IPS DF 4.7 (cell line): ENCODE data around the gene TAL2.

Experiments
- DNase-seq: peaks from one replicate; pipeline ENCODE4 v3.0.0-alpha.2; 2013; ENCODE audit warnings: low spot score; ENCODE audit errors: extremely low read depth

The TAL2 gene

GRCh38 chr9:105662184-105663104 lies at the start of gene TAL2:
TAL2 (plus strand) TSS chr9:105662457; CDS start chr9:105662497, 40 bp downstream.
- DNase-seq = no peak

GRCh38 chr9:105621001-105621400 lies 41.3 kb upstream of the TAL2 start:
- no peak for DNase-seq

GRCh38 chr9:105625088-105625487 lies 37.2 kb upstream of the TAL2 start:
- DNase-seq = no peak

- no peak for DNase-seq
These were observed 29.4 kb upstream of the TAL2 start for GRCh38 chr9:105632807-105633206.

GRCh38 chr9:105633411-105633810 lies 28.8 kb upstream of the TAL2 start:
- DNase-seq = no peak

GRCh38 chr9:105636331-105636730 lies 25.9 kb upstream of the TAL2 start:
- DNase-seq = no peak

GRCh38 chr9:105637787-105638395 lies 24.4 kb upstream of the TAL2 start:
- no peak for DNase-seq

- no peak for DNase-seq
These were observed 22.3 kb upstream of the TAL2 start for GRCh38 chr9:105639936-105640335.

GRCh38 chr9:105643795-105644194 lies 18.5 kb upstream of the TAL2 start:
- no peak for DNase-seq

- DNase-seq = no peak
These were observed 15.2 kb upstream of the TAL2 start for GRCh38 chr9:105646879-105647594.

- no peak for DNase-seq
These were observed 14.5 kb upstream of the TAL2 start for GRCh38 chr9:105647595-105648349.

- DNase-seq = no peak
These were observed 10.5 kb upstream of the TAL2 start for GRCh38 chr9:105651806-105652205.

GRCh38 chr9:105656131-105656921 lies 5.9 kb upstream of the TAL2 start:
- DNase-seq = no peak

GRCh38 chr9:105658351-105658750 lies 3.9 kb upstream of the TAL2 start:
- no peak for DNase-seq

- DNase-seq = no peak
These were observed 1.2 kb upstream of the TAL2 start for GRCh38 chr9:105661011-105661410.

- no peak for DNase-seq
These were observed 1.7 kb downstream of the TAL2 start for GRCh38 chr9:105663914-105664313.

GRCh38 chr9:105667867-105668266 lies 5.6 kb downstream of the TAL2 start:
- no peak for DNase-seq

GRCh38 chr9:105670315-105670714 lies 8.1 kb downstream of the TAL2 start:
- no peak for DNase-seq

GRCh38 chr9:105670775-105671174 lies 8.5 kb downstream of the TAL2 start:
- no peak for DNase-seq

GRCh38 chr9:105672711-105673234 lies 10.5 kb downstream of the TAL2 start:
- DNase-seq = no peak
